Caco-2 (cell line): ENCODE results near the gene ERI3. TPM values are rescaled to one million over a fixed set of nuclear protein-coding genes. Genes with fewer than 3 reads are reported as not detected.

Source experiments
- BruUV-seq: library from RNA; stranded (reverse); fragments of 400-500 nt; replicated peaks from 2 replicates; lab custom pipeline; 2021; lab: Mats Ljungman, UMichigan
- CTCF ChIA-PET: fragments of 300-600 bp; sonication (Branson Sonifier 250); formaldehyde crosslinking; loops from one replicate; lab custom pipeline; 2022; ENCODE audit warnings: antibody characterized with exemption; lab: Charles Lee
- POLR2A ChIA-PET: fragments of 300-600 bp; sonication (Branson Sonifier 250); formaldehyde crosslinking; loops from one replicate; lab custom pipeline; 2022; ENCODE audit warnings: antibody characterized with exemption; lab: Charles Lee
- DNase-seq, 2 experiments: peaks; one replicate each; pipeline versions ENCODE4 v3.0.0 to v3.0.0-alpha.2; 2020 to 2022
- H3K27me3 ChIP-seq: replicated peaks from 2 replicates; pipeline ENCODE4 v1.6.0; 2011; ENCODE audit warnings: low read length; ENCODE audit not compliant: control insufficient read depth, insufficient read depth
- H3K36me3 ChIP-seq: 2 replicates; pipeline ENCODE4 v1.5.1; 2011; ENCODE audit warnings: low read length; ENCODE audit not compliant: control insufficient read depth, insufficient read depth
- H3K4me1 ChIP-seq: fragments of 250-450 bp; sonication (Bioruptor Pico); 2 replicates; pipeline ENCODE4 v1.5.1; 2020; ENCODE audit warnings: mild to moderate bottlenecking
- H3K4me3 ChIP-seq: 2 replicates; pipeline ENCODE4 v1.5.1; 2011; ENCODE audit warnings: low read depth, mild to moderate bottlenecking, control low read depth, low read length
- H3K9me3 ChIP-seq: fragments of 250-450 bp; sonication (Bioruptor Pico); 2 replicates; pipeline ENCODE4 v1.5.1; 2020; ENCODE audit warnings: mild to moderate bottlenecking, moderate library complexity
- H3K27ac Mint-ChIP-seq: one replicate; pipeline ENCODE4 v1.8.0; 2022; ENCODE audit warnings: mixed read lengths; ENCODE audit not compliant: unreplicated experiment
- H3K27me3 Mint-ChIP-seq: one replicate; pipeline ENCODE4 v1.8.0; 2022; ENCODE audit warnings: mixed read lengths; ENCODE audit not compliant: insufficient read depth, unreplicated experiment
- H3K36me3 Mint-ChIP-seq: one replicate; pipeline ENCODE4 v1.8.0; 2022; ENCODE audit warnings: mild to moderate bottlenecking, mixed read lengths; ENCODE audit not compliant: insufficient read depth, unreplicated experiment
- H3K4me1 Mint-ChIP-seq: one replicate; pipeline ENCODE4 v1.8.0; 2022; ENCODE audit warnings: low read depth, mixed read lengths; ENCODE audit not compliant: unreplicated experiment
- H3K4me3 Mint-ChIP-seq: one replicate; pipeline ENCODE4 v1.8.0; 2022; ENCODE audit warnings: mild to moderate bottlenecking, moderate library complexity, mixed read lengths; ENCODE audit not compliant: unreplicated experiment
- H3K9me3 Mint-ChIP-seq: one replicate; pipeline ENCODE4 v1.8.0; 2022; ENCODE audit warnings: mixed read lengths; ENCODE audit not compliant: unreplicated experiment
- intact Hi-C: fragments of 100-400 bp; cut with micrococcal nuclease; formaldehyde crosslinking; loops from one replicate; pipeline ENCODE4 v1.10.0; 2022; ENCODE audit not compliant: unreplicated experiment
- total RNA-seq: library from RNA; stranded (reverse); gene quantifications from 2 replicates; pipeline ENCODE4 v1.2.3, GENCODE V29; 2022
- TF ChIP-seq, protein P1 (sequence below), 2 experiments: fragments of 200-600 bp in 1 of 2; IDR thresholded peaks; 1 replicate in 1 of 2; 2 replicates in 1 of 2; pipeline versions ENCODE4 v1.5.1 to v1.8.0; 2011 to 2022; ENCODE audit warnings: antibody characterized with exemption in 1 of 2, control low read depth in 1 of 2, inconsistent platforms in 1 of 2, low read depth in 1 of 2, low read length in 1 of 2, mild to moderate bottlenecking in 1 of 2, moderate library complexity in 1 of 2; ENCODE audit not compliant: insufficient read depth in 1 of 2, severe bottlenecking in 1 of 2, unreplicated experiment in 1 of 2

Gene ERI3
- total RNA-seq, 1 experiment from 2014 or later: 38.2 TPM

DNA sequence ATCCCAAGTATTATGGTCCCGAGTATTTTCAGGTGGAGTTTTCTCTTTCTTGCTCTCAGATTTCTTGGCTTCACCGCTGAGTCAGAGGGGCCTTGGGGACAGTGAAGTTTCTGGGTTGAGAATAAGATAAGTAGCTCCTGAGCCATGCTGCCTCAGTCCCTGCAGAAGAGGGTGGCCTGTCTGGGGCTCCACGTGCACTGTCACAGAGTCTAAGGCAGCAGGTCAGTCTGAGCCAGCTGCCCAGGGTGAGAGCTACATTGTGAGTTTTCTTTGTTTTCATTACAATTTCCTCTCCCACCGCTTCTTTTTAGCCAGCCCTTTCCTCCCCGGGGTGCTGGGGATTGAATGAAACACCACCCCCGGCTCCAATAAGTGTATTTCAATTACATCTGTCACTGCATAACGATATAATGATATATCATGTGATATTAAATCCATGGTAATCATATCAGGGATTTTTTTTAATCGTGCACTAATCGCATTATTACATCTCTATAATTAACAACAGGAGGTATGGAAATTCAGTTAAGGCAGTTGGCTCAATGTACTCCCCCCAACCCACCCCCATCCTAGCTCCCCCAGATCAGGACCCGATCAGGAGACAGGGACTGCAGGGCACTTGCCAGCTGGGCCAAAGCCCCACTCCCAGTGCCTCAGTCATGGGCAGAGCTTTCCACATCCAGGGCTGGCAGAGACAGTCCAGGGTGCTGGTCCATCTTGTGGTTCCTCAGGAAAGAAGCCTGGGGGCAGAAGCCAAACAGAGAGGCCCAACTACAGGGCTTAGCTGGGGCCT is 98.1 kb downstream of the ERI3 start:
- DNase-seq: no peak
- BruUV-seq: no TSS peak
- Histone ChIP-seq H3K27me3 (no peaks in the 10 kb centered on the region), H3K36me3 (no peaks in the 10 kb centered on the region), H3K4me1 (peaks cover 5% of the 10 kb centered on the region; the same call in 1 of the 2 replicates), H3K9me3 (no peaks in the 10 kb centered on the region), H3K4me3 (no peak overlapping the region)
- no peaks in the 10 kb centered on the region for H3K9me3 Mint-ChIP-seq
- TF ChIP-seq, protein P1, sequence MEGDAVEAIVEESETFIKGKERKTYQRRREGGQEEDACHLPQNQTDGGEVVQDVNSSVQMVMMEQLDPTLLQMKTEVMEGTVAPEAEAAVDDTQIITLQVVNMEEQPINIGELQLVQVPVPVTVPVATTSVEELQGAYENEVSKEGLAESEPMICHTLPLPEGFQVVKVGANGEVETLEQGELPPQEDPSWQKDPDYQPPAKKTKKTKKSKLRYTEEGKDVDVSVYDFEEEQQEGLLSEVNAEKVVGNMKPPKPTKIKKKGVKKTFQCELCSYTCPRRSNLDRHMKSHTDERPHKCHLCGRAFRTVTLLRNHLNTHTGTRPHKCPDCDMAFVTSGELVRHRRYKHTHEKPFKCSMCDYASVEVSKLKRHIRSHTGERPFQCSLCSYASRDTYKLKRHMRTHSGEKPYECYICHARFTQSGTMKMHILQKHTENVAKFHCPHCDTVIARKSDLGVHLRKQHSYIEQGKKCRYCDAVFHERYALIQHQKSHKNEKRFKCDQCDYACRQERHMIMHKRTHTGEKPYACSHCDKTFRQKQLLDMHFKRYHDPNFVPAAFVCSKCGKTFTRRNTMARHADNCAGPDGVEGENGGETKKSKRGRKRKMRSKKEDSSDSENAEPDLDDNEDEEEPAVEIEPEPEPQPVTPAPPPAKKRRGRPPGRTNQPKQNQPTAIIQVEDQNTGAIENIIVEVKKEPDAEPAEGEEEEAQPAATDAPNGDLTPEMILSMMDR (IDR thresholded peaks at IDR 0.05; ENCODE audit: insufficient read depth in 1 of 2, low read depth in 1 of 2, low read length in 1 of 2, severe bottlenecking in 1 of 2, unreplicated experiment in 1 of 2): no peak
- peaks cover 18% of the 10 kb centered on the region for H3K4me1 Mint-ChIP-seq
- H3K27ac Mint-ChIP-seq: no peak overlapping the region
- H3K27me3 Mint-ChIP-seq: no peaks in the 10 kb centered on the region
- ChIA-PET CTCF (no interaction called here), POLR2A (no interaction called here)
- no peaks in the 10 kb centered on the region for H3K36me3 Mint-ChIP-seq
- intact Hi-C loops: no loop called here
- H3K4me3 Mint-ChIP-seq: no peak overlapping the region

DNA sequence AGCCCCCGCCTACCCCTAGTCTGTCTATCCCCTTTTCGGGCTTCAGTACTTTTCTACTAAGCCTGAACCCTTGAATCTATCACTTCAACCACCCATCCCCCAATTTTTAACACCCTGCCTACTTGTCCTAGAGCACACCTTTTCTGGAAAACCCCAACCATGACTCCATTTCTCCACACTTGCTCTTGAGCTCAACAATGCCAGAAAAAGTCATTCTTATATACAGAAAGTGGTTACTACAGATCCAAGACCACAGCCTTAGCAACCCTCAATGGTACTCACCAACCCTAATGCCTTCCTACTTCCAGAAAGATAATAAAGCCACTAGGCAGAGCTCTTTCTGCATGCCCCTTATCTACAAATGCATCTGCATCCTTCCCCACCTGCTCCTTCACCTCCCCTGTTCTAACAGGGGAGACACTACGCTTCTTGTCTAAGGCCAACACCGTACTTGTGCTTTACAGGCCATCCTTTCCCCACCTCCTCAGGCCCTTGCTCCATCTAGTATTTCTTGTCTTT is 100.6 kb downstream of the ERI3 start:
- ChIA-PET POLR2A (no interaction called here), CTCF (no interaction called here)
- H3K27ac Mint-ChIP-seq: no peak overlapping the region
- H3K4me1 Mint-ChIP-seq: no peaks in the 10 kb centered on the region
- H3K4me3 ChIP-seq: no peak overlapping the region
- H3K4me3 Mint-ChIP-seq: no peak overlapping the region
- no peak for DNase-seq
- H3K36me3 Mint-ChIP-seq: no peaks in the 10 kb centered on the region
- no peaks in the 10 kb centered on the region for H3K9me3 Mint-ChIP-seq
- H3K27me3 ChIP-seq: no peaks in the 10 kb centered on the region
- intact Hi-C loops: no loop called here
- BruUV-seq: no TSS peak
- no peaks in the 10 kb centered on the region for H3K27me3 Mint-ChIP-seq
- no peaks in the 10 kb centered on the region for H3K36me3 ChIP-seq
- TF ChIP-seq, protein P1 (IDR thresholded peaks at IDR 0.05; ENCODE audit: insufficient read depth in 1 of 2, low read depth in 1 of 2, low read length in 1 of 2, severe bottlenecking in 1 of 2, unreplicated experiment in 1 of 2): no peak
- H3K4me1 ChIP-seq: no peaks in the 10 kb centered on the region
- H3K9me3 ChIP-seq: no peaks in the 10 kb centered on the region

DNA sequence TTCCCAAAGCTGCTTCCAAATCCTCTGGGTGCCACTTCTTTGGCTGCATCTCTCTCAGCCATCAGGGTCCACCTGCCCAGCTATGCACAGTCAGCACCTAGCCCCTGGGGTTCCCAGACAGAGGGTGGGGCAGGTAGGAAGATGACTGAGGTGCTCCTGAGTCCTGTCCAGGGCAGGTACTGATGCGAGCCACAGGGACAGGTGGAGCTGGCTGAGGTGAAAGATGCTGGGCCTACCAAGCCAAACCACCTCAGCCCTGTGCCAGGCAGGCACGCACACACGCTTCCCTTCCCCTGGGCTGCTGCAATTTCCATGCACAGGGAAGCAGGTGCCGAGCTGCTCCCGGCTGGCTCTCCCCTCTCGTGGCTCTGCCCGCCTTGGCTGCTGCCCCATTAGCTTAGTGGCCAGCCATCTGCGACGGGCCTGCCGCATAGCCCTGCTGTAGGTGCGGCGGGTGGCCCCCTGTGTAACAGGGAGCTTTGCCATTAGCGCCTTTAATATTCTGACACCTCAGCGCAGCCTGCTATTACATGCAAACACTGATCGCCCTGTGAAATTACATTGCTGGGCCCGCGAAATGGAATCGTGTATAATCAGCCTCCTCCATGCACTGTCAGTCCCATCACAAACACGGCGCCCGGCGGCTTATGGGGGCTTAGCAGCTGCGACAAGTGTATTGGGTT is 102.9 kb downstream of the ERI3 start:
- ChIA-PET POLR2A (no interaction called here), CTCF (no interaction called here)
- intact Hi-C loops: no loop called here
- TF ChIP-seq, protein P1 (IDR thresholded peaks at IDR 0.05; ENCODE audit: insufficient read depth in 1 of 2, low read depth in 1 of 2, low read length in 1 of 2, severe bottlenecking in 1 of 2, unreplicated experiment in 1 of 2): no peak
- Histone ChIP-seq H3K4me3 (no peak overlapping the region), H3K36me3 (no peaks in the 10 kb centered on the region), H3K9me3 (no peaks in the 10 kb centered on the region), H3K27me3 (no peaks in the 10 kb centered on the region), H3K4me1 (no peaks in the 10 kb centered on the region)
- H3K4me1 Mint-ChIP-seq: no peaks in the 10 kb centered on the region
- no peak overlapping the region for H3K27ac Mint-ChIP-seq
- H3K9me3 Mint-ChIP-seq: no peaks in the 10 kb centered on the region
- DNase-seq: no peak
- BruUV-seq: no TSS peak
- H3K36me3 Mint-ChIP-seq: no peaks in the 10 kb centered on the region
- H3K4me3 Mint-ChIP-seq: no peak overlapping the region
- no peaks in the 10 kb centered on the region for H3K27me3 Mint-ChIP-seq
